IMR-90 (cell line): ENCODE results near the gene CLC. TPM values are rescaled to one million over a fixed set of nuclear protein-coding genes. Genes with fewer than 3 reads are reported as not detected.

Source experiments
- ATAC-seq: fragments of 200-7000 bp; cut with Tn5 transposase; 2 replicates; pipeline ENCODE4 v1.9.1; 2020; ENCODE audit warnings: low read depth, mild to moderate bottlenecking, moderate library complexity
- BruUV-seq: library from RNA; stranded (reverse); fragments of 400-500 nt; replicated peaks from 2 replicates; lab custom pipeline; 2021; lab: Mats Ljungman, UMichigan
- CTCF ChIA-PET: fragments of 300-600 bp; formaldehyde crosslinking; extraction: SDS; loops from one replicate; lab custom pipeline; 2021; ENCODE audit warnings: antibody characterized with exemption; lab: Yijun Ruan, JAX
- POLR2A ChIA-PET: fragments of 300-600 bp; sonication (Branson Sonifier 250); formaldehyde crosslinking; loops from one replicate; lab custom pipeline; 2022; ENCODE audit warnings: antibody characterized with exemption; ENCODE audit not compliant: unreplicated experiment; lab: Charles Lee
- DNase-seq: peaks from one replicate; pipeline ENCODE4 v3.0.0; 2013
- H2AFZ ChIP-seq: replicated peaks from 2 replicates; pipeline ENCODE3; 2013; ENCODE audit warnings: low read length, mild to moderate bottlenecking; ENCODE audit not compliant: poor library complexity
- H2AK5ac ChIP-seq: 2 replicates; pipeline ENCODE4 v1.6.1; 2013; ENCODE audit warnings: low read depth, low read length, inconsistent platforms
- H2AK9ac ChIP-seq: replicated peaks from 2 replicates; pipeline ENCODE3; 2013; ENCODE audit warnings: mild to moderate bottlenecking, low read depth, low read length, moderate library complexity; ENCODE audit not compliant: poor library complexity
- H2BK120ac ChIP-seq: 2 replicates; pipeline ENCODE4 v1.6.1; 2013; ENCODE audit warnings: low read depth, low read length, inconsistent platforms
- H2BK15ac ChIP-seq: 3 replicates; pipeline ENCODE4 v1.6.1; 2013; ENCODE audit warnings: low read depth, low read length, inconsistent platforms
- H2BK20ac ChIP-seq: 2 replicates; pipeline ENCODE4 v1.6.1; 2013; ENCODE audit warnings: low read depth, mild to moderate bottlenecking, inconsistent platforms, low read length, moderate library complexity
- H2BK5ac ChIP-seq: 2 replicates; pipeline ENCODE4 v1.6.1; 2013; ENCODE audit warnings: mild to moderate bottlenecking, low read depth, low read length, inconsistent platforms; ENCODE audit not compliant: poor library complexity, severe bottlenecking
- H3K14ac ChIP-seq: replicated peaks from 2 replicates; pipeline ENCODE4 v1.6.1; 2013; ENCODE audit warnings: low read depth, low read length, inconsistent platforms
- H3K18ac ChIP-seq: 2 replicates; pipeline ENCODE4 v1.6.1; 2013; ENCODE audit warnings: low read depth, low read length, control low read depth
- H3K23ac ChIP-seq: 2 replicates; pipeline ENCODE4 v1.6.1; 2013; ENCODE audit warnings: low read depth, low read length, inconsistent platforms
- H3K27ac ChIP-seq: 2 replicates; pipeline ENCODE4 v1.5.1; 2013; ENCODE audit warnings: mild to moderate bottlenecking, control low read depth, low read length; ENCODE audit not compliant: insufficient read depth
- H3K27me3 ChIP-seq: 2 replicates; pipeline ENCODE4 v1.6.1; 2013; ENCODE audit warnings: low read length; ENCODE audit not compliant: control insufficient read depth, insufficient read depth
- H3K36me3 ChIP-seq: 2 replicates; pipeline ENCODE4 v1.6.1; 2013; ENCODE audit warnings: low read length, mixed read lengths; ENCODE audit not compliant: control insufficient read depth, insufficient read depth
- H3K4ac ChIP-seq: 2 replicates; pipeline ENCODE4 v1.6.1; 2013; ENCODE audit warnings: low read depth, low read length, inconsistent platforms
- H3K4me1 ChIP-seq: 2 replicates; pipeline ENCODE4 v1.6.1; 2013; ENCODE audit warnings: low read length, mixed read lengths; ENCODE audit not compliant: control insufficient read depth, insufficient read depth
- H3K4me2 ChIP-seq: 2 replicates; pipeline ENCODE4 v1.6.1; 2013; ENCODE audit warnings: low read depth, mild to moderate bottlenecking, control low read depth, low read length, moderate library complexity
- H3K4me3 ChIP-seq: 2 replicates; pipeline ENCODE4 v1.5.1; 2013; ENCODE audit warnings: low read depth, mild to moderate bottlenecking, control low read depth, low read length, moderate library complexity; ENCODE audit not compliant: insufficient read depth
- H3K56ac ChIP-seq: 2 replicates; pipeline ENCODE4 v1.6.1; 2013; ENCODE audit warnings: low read length, inconsistent platforms; ENCODE audit not compliant: insufficient read depth; ENCODE audit errors: extremely low read depth
- H3K79me1 ChIP-seq, 2 experiments: 2 replicates each; pipeline ENCODE4 v1.6.1; 2013; ENCODE audit warnings: low read length in 2 of 2, inconsistent platforms in 1 of 2, low read depth in 1 of 2
- H3K9ac ChIP-seq: 2 replicates; pipeline ENCODE4 v1.6.1; 2013; ENCODE audit warnings: low read depth, low read length, control low read depth
- H3K9me1 ChIP-seq: 2 replicates; pipeline ENCODE4 v1.6.1; 2013; ENCODE audit warnings: low read length, inconsistent platforms; ENCODE audit not compliant: insufficient read depth
- H3K9me3 ChIP-seq: 2 replicates; pipeline ENCODE4 v1.6.1; 2013; ENCODE audit warnings: low read length; ENCODE audit not compliant: control insufficient read depth, insufficient read depth
- H4K20me1 ChIP-seq: 2 replicates; pipeline ENCODE4 v1.6.1; 2013; ENCODE audit warnings: low read length, inconsistent platforms; ENCODE audit not compliant: insufficient read depth
- H4K5ac ChIP-seq: 2 replicates; pipeline ENCODE4 v1.6.1; 2013; ENCODE audit warnings: mild to moderate bottlenecking, low read depth, low read length, control low read depth
- H4K8ac ChIP-seq, 2 experiments: 2 replicates each; pipeline ENCODE4 v1.6.1; 2013; ENCODE audit warnings: low read depth in 2 of 2, low read length in 2 of 2, control low read depth in 1 of 2, inconsistent platforms in 1 of 2
- H4K91ac ChIP-seq: 2 replicates; pipeline ENCODE4 v1.6.1; 2013; ENCODE audit warnings: low read depth, low read length, inconsistent platforms; ENCODE audit not compliant: insufficient read depth
- BHLHE40 ChIP-seq: fragments of 150-350 bp; IDR thresholded peaks from 2 replicates; pipeline ENCODE4 v1.6.1; 2016; ENCODE audit warnings: mild to moderate bottlenecking, low read depth, low read length
- NFE2L2 ChIP-seq: fragments of 150-350 bp; IDR thresholded peaks from 2 replicates; pipeline ENCODE4 v1.6.1; 2016; ENCODE audit warnings: low read depth, mild to moderate bottlenecking, low read length
- WGBS, 2 experiments: methylation state at CpG; one replicate each; pipeline versions ENCODE4 v1.1.5 to v1.1.7; 2013; ENCODE audit warnings: missing lambda C conversion rate in 2 of 2; ENCODE audit not compliant: insufficient read length in 1 of 2; ENCODE audit errors: extremely low coverage in 2 of 2; 5-methylcytosine and 5-hydroxymethylcytosine counted together
- dilution Hi-C: fragments of 300-500 bp; cut with HindIII; formaldehyde crosslinking; loops from one replicate; pipeline ENCODE4 v1.14.3; 2018; ENCODE audit warnings: low sequenced_read_pairs; ENCODE audit not compliant: unreplicated experiment
- in situ Hi-C: fragments of 300-500 bp; cut with MboI; formaldehyde crosslinking; loops from 3 replicates; pipeline ENCODE4 v1.14.3; 2019; ENCODE audit warnings: low sequenced_read_pairs, inconsistent platforms, mixed read lengths
- intact Hi-C: fragments of 100-400 bp; cut with micrococcal nuclease; formaldehyde crosslinking; loops from 2 replicates; pipeline ENCODE4 v1.10.0; 2022
- polyA plus RNA-seq, 3 experiments: library from polyadenylated mRNA; depleted of rRNA; stranded (reverse); fragments of >200 nt; gene quantifications; 2 replicates each; pipeline ENCODE4 v1.2.3, GENCODE V29; 2012; ENCODE audit warnings: low replicate concordance in 1 of 3
- total RNA-seq: library from RNA; depleted of rRNA; stranded (reverse); fragments of >200 nt; gene quantifications from 2 replicates; pipeline ENCODE4 v1.2.3, GENCODE V29; 2012
- TF ChIP-seq, protein P1 (sequence below): conservative IDR thresholded peaks from 2 replicates; pipeline ENCODE4 v1.5.1; 2012; ENCODE audit warnings: mild to moderate bottlenecking, low read depth, low read length, improper control_type of control experiment

CLC gene
- total and polyA plus RNA-seq, 2 of the 4 experiments (the other 2 are of a cell fraction): not detected

- no peak overlapping the region for H3K4ac ChIP-seq
- DNase-seq: no peak
- no peak overlapping the region for H3K23ac ChIP-seq
- no peak overlapping the region for H3K9ac ChIP-seq
- H2BK20ac ChIP-seq: no peak overlapping the region
- no peaks in the 10 kb centered on the region for H3K79me1 ChIP-seq
- H2AK9ac ChIP-seq: no peak overlapping the region
- H4K20me1 ChIP-seq: no peaks in the 10 kb centered on the region
- ATAC-seq: no peak
- no peaks in the 10 kb centered on the region for H3K4me1 ChIP-seq
- H2AFZ ChIP-seq: no peak overlapping the region
- in situ Hi-C loops (no loop called here), intact Hi-C loops (no loop called here), dilution Hi-C loops (no loop called here)
- no TSS peak for BruUV-seq
- no peak overlapping the region for H3K18ac ChIP-seq
- no CpG with 5 or more reads among the region's 1 CpG for whole genome bisulfite sequencing, 2 experiments
- no peak overlapping the region for H4K91ac ChIP-seq
- no peak overlapping the region for H3K56ac ChIP-seq
- TF ChIP-seq, protein P1, sequence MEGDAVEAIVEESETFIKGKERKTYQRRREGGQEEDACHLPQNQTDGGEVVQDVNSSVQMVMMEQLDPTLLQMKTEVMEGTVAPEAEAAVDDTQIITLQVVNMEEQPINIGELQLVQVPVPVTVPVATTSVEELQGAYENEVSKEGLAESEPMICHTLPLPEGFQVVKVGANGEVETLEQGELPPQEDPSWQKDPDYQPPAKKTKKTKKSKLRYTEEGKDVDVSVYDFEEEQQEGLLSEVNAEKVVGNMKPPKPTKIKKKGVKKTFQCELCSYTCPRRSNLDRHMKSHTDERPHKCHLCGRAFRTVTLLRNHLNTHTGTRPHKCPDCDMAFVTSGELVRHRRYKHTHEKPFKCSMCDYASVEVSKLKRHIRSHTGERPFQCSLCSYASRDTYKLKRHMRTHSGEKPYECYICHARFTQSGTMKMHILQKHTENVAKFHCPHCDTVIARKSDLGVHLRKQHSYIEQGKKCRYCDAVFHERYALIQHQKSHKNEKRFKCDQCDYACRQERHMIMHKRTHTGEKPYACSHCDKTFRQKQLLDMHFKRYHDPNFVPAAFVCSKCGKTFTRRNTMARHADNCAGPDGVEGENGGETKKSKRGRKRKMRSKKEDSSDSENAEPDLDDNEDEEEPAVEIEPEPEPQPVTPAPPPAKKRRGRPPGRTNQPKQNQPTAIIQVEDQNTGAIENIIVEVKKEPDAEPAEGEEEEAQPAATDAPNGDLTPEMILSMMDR: no peak
- no peak for TF ChIP-seq NFE2L2
- no peak for TF ChIP-seq BHLHE40
- H2BK120ac ChIP-seq: no peak overlapping the region
- no peak overlapping the region for H3K14ac ChIP-seq
- no peak overlapping the region for H3K27ac ChIP-seq
- no peak overlapping the region for H2BK15ac ChIP-seq
- no peaks in the 10 kb centered on the region for H3K9me1 ChIP-seq
- H3K9me3 ChIP-seq: no peaks in the 10 kb centered on the region
- POLR2A ChIA-PET: no interaction called here
- H4K8ac ChIP-seq: no peak overlapping the region
- H3K4me2 ChIP-seq: no peak overlapping the region
- no peaks in the 10 kb centered on the region for H3K36me3 ChIP-seq
- H3K27me3 ChIP-seq: no peaks in the 10 kb centered on the region
- no peak overlapping the region for H4K5ac ChIP-seq
- CTCF ChIA-PET: no interaction called here
- H2BK5ac ChIP-seq: no peak overlapping the region
- H2AK5ac ChIP-seq: no peak overlapping the region
- H3K4me3 ChIP-seq: no peak overlapping the region
Observed at GRCh38 chr19:39731685-39732084, 6.1 kb downstream of the CLC start.
